GM19455 (cell line): Measurements from ENCODE around the gene UPK3BL1.
"Not testable (repeated sequence)": the region's sequence is repeated elsewhere in the genome, so short reads cannot be mapped to it uniquely, and the experiment has no call there.

ENCODE experiments used
- ATAC-seq: cut with Tn5 transposase; IDR thresholded peaks from one replicate; pipeline ENCODE4 v1.9.1; 2021; ENCODE audit not compliant: unreplicated experiment

UPK3BL1 gene

GRCh38 chr7:102630622-102631021 is 12.0 kb downstream of the UPK3BL1 start:
- not testable (repeated sequence) for ATAC-seq

- not testable (repeated sequence) for ATAC-seq
Observed at GRCh38 chr7:102627271-102627904, 15.2 kb downstream of the UPK3BL1 start.

- not testable (repeated sequence) for ATAC-seq
Observed at GRCh38 chr7:102618122-102618521, 24.5 kb downstream of the UPK3BL1 start.

GRCh38 chr7:102616507-102617125 is 26.0 kb downstream of the UPK3BL1 start, which contains the start of gene RASA4:
Gene RASA4, minus strand, starts transcription at chr7:102616756. Its CDS starts 67 bp downstream, at chr7:102616689.
- peak; percentile 54 for ATAC-seq

- not testable (repeated sequence) for ATAC-seq
Observed at GRCh38 chr7:102615930-102616329, 26.7 kb downstream of the UPK3BL1 start.

- not testable (repeated sequence) for ATAC-seq
Observed at GRCh38 chr7:102614873-102615272, 27.7 kb downstream of the UPK3BL1 start.

- not testable (repeated sequence) for ATAC-seq
Observed at GRCh38 chr7:102614346-102614697, 28.3 kb downstream of the UPK3BL1 start.

- ATAC-seq, result peak; percentile 75
Observed at GRCh38 chr7:102613575-102614345, 28.8 kb downstream of the UPK3BL1 start.

GRCh38 chr7:102611675-102612325 is 30.8 kb downstream of the UPK3BL1 start:
- ATAC-seq, result not testable (repeated sequence)

- ATAC-seq, result not testable (repeated sequence)
Observed at GRCh38 chr7:102611013-102611674, 31.4 kb downstream of the UPK3BL1 start.

GRCh38 chr7:102610441-102610840 is 32.1 kb downstream of the UPK3BL1 start:
- not testable (repeated sequence) for ATAC-seq

GRCh38 chr7:102609734-102610133 is 32.9 kb downstream of the UPK3BL1 start:
- not testable (repeated sequence) for ATAC-seq

- not testable (repeated sequence) for ATAC-seq
Observed at GRCh38 chr7:102606848-102607247, 35.7 kb downstream of the UPK3BL1 start.

- not testable (repeated sequence) for ATAC-seq
Observed at GRCh38 chr7:102604431-102605145, 38.0 kb downstream of the UPK3BL1 start.

GRCh38 chr7:102602317-102602716 is 40.3 kb downstream of the UPK3BL1 start:
- not testable (repeated sequence) for ATAC-seq

GRCh38 chr7:102599699-102600098 is 42.9 kb downstream of the UPK3BL1 start:
- ATAC-seq, result not testable (repeated sequence)

- not testable (repeated sequence) for ATAC-seq
Observed at GRCh38 chr7:102596036-102596435, 46.6 kb downstream of the UPK3BL1 start.

GRCh38 chr7:102593637-102594334 is 48.8 kb downstream of the UPK3BL1 start:
- peak; percentile 50 for ATAC-seq

GRCh38 chr7:102592477-102593019 is 50.0 kb downstream of the UPK3BL1 start:
- peak; percentile 70 for ATAC-seq
